ENCODE measurements around the gene RPL18. TPM values are rescaled to one million over a fixed set of nuclear protein-coding genes. Genes with fewer than 3 reads are reported as not detected.

Gene RPL18
- total and polyA plus RNA-seq, 9 of the 15 experiments (the other 6 are each of a cell fraction or from before 2014, with no cell fraction given) = 312 to 2,635 (median 1,653) TPM

DNA sequence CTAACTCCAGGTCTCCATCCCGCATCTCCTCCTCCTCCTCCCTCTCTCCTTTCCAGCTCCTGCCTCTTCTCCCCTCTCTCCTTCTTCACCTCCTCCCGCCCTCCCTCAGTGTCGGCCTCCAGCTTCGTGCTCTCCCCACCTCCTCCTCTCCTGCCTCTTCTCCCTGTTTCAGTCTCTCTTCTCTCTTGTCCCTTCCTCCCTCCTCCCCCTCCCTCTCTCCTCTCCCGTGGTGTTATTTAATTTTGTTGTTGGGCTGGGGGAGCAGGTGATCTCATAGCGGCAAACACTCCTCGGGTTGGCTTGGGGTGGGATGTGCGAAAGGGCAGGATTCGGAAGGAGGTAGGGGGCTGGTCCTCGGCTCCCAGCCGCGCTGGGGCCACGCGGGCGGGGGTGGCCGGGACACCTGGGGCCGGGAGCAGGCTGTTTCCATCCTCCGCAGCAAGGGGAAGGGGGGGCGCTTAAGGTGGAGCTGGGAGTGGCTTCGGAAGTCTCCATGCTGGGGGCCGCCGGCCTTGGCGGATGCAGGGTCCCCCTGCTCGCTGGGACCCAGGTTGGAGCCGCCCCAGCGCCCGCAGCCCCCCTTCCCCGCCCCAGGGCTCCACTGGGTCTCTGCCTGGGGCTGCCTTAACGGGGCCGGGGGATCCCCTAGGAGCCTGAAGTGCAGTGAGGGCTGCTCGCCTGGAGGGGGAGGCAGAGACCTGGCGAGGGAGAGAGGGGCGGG, 27.2 kb upstream of the RPL18 start, which contains the start of gene CA11:
Gene CA11, minus strand, starts transcription at position 187 of the 721 bp plus-strand sequence. CDS start 555 bp downstream, outside the sequence.
- Histone ChIP-seq H2AFZ (ENCODE audit: low read depth, low read length) (peak within 1 kb of the TSS; percentile 95), H3K9me1 (ENCODE audit: control insufficient read depth, insufficient read depth, low read length) (no peaks in the 10 kb centered on the region), H3K9ac (ENCODE audit: insufficient read depth in 1 of 2, low read depth in 2 of 2, low read length in 2 of 2) (peak within 1 kb of the TSS; percentile 43 to 87), H3K27ac (ENCODE audit: extremely low read depth, low read depth, low read length) (peak within 1 kb of the TSS; percentile 27), H3K4me2 (ENCODE audit: insufficient read depth, low read length) (peak within 1 kb of the TSS; percentile 84), H3K27me3 (ENCODE audit: control insufficient read depth in 2 of 2, insufficient read depth in 2 of 2, low read length in 2 of 2) (no peaks in the 10 kb centered on the region), H3K4me3 (peak within 1 kb of the TSS; percentile 56), H3K4me1 (replicated peaks in 1 of 2; ENCODE audit: control insufficient read depth in 2 of 2, insufficient read depth in 2 of 2, low read length in 2 of 2) (peaks cover 19 to 41% of the 10 kb centered on the region in 2 experiments; a peak in 4 of 5 replicates), H3K79me2 (ENCODE audit: control insufficient read depth, insufficient read depth, low read length) (no peaks in the 10 kb centered on the region), H3K9me3 (replicated peaks; ENCODE audit: control insufficient read depth, insufficient read depth, low read depth, low read length) (no peaks in the 10 kb centered on the region), H3K36me3 (ENCODE audit: control insufficient read depth, insufficient read depth, low read length) (no peaks in the 10 kb centered on the region), H4K20me1 (replicated peaks; ENCODE audit: control insufficient read depth, insufficient read depth, low read length) (no peaks in the 10 kb centered on the region)
- intact Hi-C loops (cut with micrococcal nuclease) (loop anchor here (1.0 to 5.0 kb wide), 3 partner anchors 91 to 189 kb away; no protein-coding TSS in a partner anchor), in situ Hi-C loops (cut with MboI) (loop anchor here (5.0 to 10.0 kb wide), 3 partner anchors 96 to 329 kb away; partner anchors contain the start of gene RASIP1)
- POLR2A ChIA-PET = interaction anchor here (0.6 to 1.3 kb wide), 8 partner anchors 11 to 717 kb away, joined by 3 to 7 read pairs (median 4); partner anchors contain the start of gene PPP1R15A
- BruUV-seq (replicated peaks) = no TSS peak
- no peak for FAIRE-seq
- 0% methylated on average over 15 of the region's 33 CpGs for WGBS (ENCODE audit: insufficient coverage, low coverage, missing lambda C conversion rate)
- CTCF ChIA-PET (ENCODE audit: low intra/inter-chr PET ratio) = interaction anchor here (0.6 to 2.2 kb wide), 6 partner anchors 51 to 197 kb away, joined by 3 to 16 read pairs (median 5); no protein-coding TSS in a partner anchor
- peak; percentile 71 to 93 (median 92) for DNase-seq (ENCODE audit: extremely low read depth in 1 of 4, low spot score in 3 of 4)
- ATAC-seq = peak; percentile 91
- TF ChIP-seq, protein P1, sequence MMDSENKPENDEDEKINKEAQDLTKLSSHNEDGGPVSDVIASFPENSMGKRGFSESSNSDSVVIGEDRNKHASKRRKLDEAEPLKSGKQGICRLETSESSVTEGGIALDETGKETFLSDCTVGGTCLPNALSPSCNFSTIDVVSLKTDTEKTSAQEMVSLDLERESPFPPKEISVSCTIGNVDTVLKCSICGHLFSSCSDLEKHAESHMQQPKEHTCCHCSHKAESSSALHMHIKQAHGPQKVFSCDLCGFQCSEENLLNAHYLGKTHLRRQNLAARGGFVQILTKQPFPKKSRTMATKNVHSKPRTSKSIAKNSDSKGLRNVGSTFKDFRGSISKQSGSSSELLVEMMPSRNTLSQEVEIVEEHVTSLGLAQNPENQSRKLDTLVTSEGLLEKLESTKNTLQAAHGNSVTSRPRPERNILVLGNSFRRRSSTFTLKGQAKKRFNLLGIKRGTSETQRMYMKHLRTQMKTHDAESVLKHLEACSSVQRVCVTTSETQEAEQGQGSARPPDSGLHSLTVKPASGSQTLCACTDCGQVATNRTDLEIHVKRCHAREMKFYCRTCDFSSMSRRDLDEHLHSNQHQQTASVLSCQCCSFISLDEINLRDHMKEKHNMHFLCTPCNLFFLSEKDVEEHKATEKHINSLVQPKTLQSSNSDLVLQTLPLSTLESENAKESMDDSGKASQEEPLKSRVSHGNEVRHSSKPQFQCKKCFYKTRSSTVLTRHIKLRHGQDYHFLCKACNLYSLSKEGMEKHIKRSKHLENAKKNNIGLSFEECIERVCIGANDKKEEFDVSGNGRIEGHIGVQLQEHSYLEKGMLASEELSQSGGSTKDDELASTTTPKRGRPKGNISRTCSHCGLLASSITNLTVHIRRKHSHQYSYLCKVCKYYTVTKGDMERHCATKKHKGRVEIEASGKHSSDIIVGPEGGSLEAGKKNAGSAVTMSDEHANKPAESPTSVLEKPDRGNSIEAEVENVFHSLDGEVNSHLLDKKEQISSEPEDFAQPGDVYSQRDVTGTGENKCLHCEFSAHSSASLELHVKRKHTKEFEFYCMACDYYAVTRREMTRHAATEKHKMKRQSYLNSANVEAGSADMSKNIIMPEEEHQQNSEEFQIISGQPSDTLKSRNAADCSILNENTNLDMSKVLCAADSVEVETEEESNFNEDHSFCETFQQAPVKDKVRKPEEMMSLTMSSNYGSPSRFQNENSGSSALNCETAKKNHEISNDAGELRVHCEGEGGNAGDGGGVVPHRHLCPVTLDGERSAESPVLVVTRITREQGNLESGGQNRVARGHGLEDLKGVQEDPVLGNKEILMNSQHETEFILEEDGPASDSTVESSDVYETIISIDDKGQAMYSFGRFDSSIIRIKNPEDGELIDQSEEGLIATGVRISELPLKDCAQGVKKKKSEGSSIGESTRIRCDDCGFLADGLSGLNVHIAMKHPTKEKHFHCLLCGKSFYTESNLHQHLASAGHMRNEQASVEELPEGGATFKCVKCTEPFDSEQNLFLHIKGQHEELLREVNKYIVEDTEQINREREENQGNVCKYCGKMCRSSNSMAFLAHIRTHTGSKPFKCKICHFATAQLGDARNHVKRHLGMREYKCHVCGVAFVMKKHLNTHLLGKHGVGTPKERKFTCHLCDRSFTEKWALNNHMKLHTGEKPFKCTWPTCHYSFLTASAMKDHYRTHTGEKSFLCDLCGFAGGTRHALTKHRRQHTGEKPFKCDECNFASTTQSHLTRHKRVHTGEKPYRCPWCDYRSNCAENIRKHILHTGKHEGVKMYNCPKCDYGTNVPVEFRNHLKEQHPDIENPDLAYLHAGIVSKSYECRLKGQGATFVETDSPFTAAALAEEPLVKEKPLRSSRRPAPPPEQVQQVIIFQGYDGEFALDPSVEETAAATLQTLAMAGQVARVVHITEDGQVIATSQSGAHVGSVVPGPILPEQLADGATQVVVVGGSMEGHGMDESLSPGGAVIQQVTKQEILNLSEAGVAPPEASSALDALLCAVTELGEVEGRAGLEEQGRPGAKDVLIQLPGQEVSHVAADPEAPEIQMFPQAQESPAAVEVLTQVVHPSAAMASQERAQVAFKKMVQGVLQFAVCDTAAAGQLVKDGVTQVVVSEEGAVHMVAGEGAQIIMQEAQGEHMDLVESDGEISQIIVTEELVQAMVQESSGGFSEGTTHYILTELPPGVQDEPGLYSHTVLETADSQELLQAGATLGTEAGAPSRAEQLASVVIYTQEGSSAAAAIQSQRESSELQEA (IDR thresholded peaks at IDR 0.05; ENCODE audit: low read depth) = peak; percentile 57; the same call in 1 of the 2 replicates
- peak; percentile 69 for TF ChIP-seq EHMT2 (IDR thresholded peaks at IDR 0.05)
- TF ChIP-seq, protein P2, sequence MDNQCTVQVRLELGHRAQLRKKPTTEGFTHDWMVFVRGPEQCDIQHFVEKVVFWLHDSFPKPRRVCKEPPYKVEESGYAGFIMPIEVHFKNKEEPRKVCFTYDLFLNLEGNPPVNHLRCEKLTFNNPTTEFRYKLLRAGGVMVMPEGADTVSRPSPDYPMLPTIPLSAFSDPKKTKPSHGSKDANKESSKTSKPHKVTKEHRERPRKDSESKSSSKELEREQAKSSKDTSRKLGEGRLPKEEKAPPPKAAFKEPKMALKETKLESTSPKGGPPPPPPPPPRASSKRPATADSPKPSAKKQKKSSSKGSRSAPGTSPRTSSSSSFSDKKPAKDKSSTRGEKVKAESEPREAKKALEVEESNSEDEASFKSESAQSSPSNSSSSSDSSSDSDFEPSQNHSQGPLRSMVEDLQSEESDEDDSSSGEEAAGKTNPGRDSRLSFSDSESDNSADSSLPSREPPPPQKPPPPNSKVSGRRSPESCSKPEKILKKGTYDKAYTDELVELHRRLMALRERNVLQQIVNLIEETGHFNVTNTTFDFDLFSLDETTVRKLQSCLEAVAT (IDR thresholded peaks at IDR 0.05) = peak; percentile 81 to 88
- TF ChIP-seq CHD4 (IDR thresholded peaks at IDR 0.05; ENCODE audit: insufficient read depth, insufficient replicate concordance, low read depth, low read length, poor library complexity, severe bottlenecking) = peak; percentile 28
- TF ChIP-seq PHF8 (IDR thresholded peaks at IDR 0.05; ENCODE audit: borderline replicate concordance, low read length) = peak; percentile 31; the same call in 1 of the 2 replicates
- TF ChIP-seq SMAD2 (IDR thresholded peaks at IDR 0.05; ENCODE audit: low read depth, low read length) = no peak
- TF ChIP-seq MIER1 (IDR thresholded peaks at IDR 0.05; ENCODE audit: low read depth) = peak; percentile 74; the same call in 1 of the 2 replicates
- TF ChIP-seq GATAD2B (IDR thresholded peaks at IDR 0.05; ENCODE audit: borderline replicate concordance) = no peak
- TF ChIP-seq, protein P3, sequence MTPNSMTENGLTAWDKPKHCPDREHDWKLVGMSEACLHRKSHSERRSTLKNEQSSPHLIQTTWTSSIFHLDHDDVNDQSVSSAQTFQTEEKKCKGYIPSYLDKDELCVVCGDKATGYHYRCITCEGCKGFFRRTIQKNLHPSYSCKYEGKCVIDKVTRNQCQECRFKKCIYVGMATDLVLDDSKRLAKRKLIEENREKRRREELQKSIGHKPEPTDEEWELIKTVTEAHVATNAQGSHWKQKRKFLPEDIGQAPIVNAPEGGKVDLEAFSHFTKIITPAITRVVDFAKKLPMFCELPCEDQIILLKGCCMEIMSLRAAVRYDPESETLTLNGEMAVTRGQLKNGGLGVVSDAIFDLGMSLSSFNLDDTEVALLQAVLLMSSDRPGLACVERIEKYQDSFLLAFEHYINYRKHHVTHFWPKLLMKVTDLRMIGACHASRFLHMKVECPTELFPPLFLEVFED (CRISPR knock-in tag; conservative IDR thresholded peaks at IDR 0.05) = 0 out of 2 replicates have a peak, but pooled peaks have one; percentile 56

All from K562 (cell line).